ENCODE data around the gene GHR.

GHR gene

DNA sequence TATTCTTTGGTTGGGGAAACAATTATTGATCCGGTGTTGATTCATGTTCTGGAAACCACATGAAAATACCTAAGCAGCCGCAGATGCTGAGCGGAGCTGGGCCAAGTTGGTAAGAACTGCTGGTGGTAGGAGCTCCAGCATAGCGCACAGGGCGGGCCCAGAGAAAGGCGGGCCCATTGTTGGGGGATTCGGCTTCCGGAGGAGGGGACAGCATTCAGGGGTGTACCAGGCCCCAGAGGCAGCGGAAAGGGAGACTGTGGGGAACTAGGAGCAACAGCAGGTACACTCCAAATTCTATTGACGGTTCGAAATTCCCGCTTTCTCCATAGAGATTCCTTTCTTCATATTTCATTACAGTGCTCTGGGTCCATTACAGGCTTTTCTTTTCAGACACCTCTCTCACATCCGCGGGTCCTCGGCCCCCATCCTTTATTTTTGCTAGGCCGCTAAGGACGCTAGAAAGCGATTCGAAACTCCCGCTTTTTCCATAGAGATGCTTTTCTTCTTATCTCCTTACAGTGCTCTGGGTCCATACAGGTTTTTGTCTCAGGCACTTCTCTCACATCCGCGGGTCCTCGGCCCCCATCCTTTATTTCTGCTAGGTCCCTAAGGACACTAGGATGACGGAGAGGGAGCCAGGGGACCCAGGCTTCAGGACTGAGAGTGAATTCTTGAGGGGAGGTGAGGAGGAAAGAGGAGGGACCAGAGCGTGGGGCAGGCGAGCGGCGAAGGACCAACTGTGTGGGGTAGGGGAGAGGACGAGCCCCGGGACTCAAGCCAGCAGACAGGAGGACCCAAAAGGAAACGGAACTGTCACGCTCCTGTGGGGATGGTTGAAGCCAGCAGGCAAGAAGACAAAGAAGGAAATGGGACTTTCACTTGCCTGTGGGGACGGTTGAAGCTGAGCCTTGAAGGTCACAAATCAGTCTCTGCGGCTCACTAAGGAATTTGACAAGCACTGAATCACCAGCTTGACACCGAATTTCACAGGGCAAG, 333.7 kb downstream of the GHR start, which contains the start of gene CCDC152:
Gene CCDC152 (plus strand): TSS at position 213 of the 996 bp plus-strand sequence. CDS start 2,304 bp downstream, outside the sequence.
- no peaks in the 10 kb centered on the region for H3K27me3 ChIP-seq (ENCODE audit: insufficient read depth, low read length)
- H3K9me3 ChIP-seq (ENCODE audit: insufficient read depth, low read depth, low read length) = no peaks in the 10 kb centered on the region
- H3K4me1 ChIP-seq (ENCODE audit: insufficient read depth, low read length) = peaks cover 12% of the 10 kb centered on the region; the same call in 1 of the 2 replicates
- no peak within 1 kb of the TSS for H3K27ac ChIP-seq (ENCODE audit: low read depth, low read length)
- H3K4me3 ChIP-seq (ENCODE audit: low read length) = peak within 1 kb of the TSS; percentile 63
- WGBS = 89% methylated on average over 35 of the region's 35 CpGs
- no peaks in the 10 kb centered on the region for H3K36me3 ChIP-seq (ENCODE audit: insufficient read depth, low read length)
- peak within 1 kb of the TSS; percentile 43 for H3K9ac ChIP-seq (ENCODE audit: low read depth, low read length)

DNA sequence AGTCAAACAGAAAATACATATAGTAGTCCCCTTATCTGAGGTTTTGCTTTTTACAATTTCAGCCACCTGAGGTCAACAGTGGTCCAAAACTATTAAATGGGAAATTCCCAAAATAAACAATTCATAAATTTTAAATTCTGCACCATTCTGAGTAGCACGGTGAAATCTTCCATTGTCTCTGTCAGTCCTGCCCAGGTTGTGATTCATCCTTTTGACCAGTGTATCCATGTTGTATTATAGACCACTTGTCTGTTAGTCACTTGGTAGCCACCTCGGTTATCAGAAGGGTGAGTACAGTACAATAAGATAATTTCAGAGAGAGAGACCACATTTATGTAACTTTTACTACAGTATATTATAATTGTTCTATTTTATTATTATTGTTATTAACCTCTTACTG, 336.2 kb downstream of the GHR start:
- Histone ChIP-seq H3K4me3 (ENCODE audit: low read length) (no peak overlapping the region), H3K4me1 (ENCODE audit: insufficient read depth, low read length) (peaks cover 12% of the 10 kb centered on the region; the same call in 1 of the 2 replicates), H3K9me3 (ENCODE audit: insufficient read depth, low read depth, low read length) (no peaks in the 10 kb centered on the region), H3K36me3 (ENCODE audit: insufficient read depth, low read length) (0 out of 2 replicates have a peak, but pooled peaks cover 3% of the 10 kb centered on the region), H3K27me3 (ENCODE audit: insufficient read depth, low read length) (no peaks in the 10 kb centered on the region), H3K27ac (ENCODE audit: low read depth, low read length) (no peak overlapping the region), H3K9ac (ENCODE audit: low read depth, low read length) (no peak overlapping the region)
- WGBS = 96% methylated on average over 1 of the region's 2 CpGs

GRCh38 chr5:42760426-42760825, 337.2 kb downstream of the GHR start:
- H3K9ac ChIP-seq (ENCODE audit: low read depth, low read length) = no peak overlapping the region
- no peak overlapping the region for H3K27ac ChIP-seq (ENCODE audit: low read depth, low read length)
- peaks cover 12% of the 10 kb centered on the region; the same call in 1 of the 2 replicates for H3K4me1 ChIP-seq (ENCODE audit: insufficient read depth, low read length)
- H3K9me3 ChIP-seq (ENCODE audit: insufficient read depth, low read depth, low read length) = no peaks in the 10 kb centered on the region
- 0 out of 2 replicates have a peak, but pooled peaks cover 3% of the 10 kb centered on the region for H3K36me3 ChIP-seq (ENCODE audit: insufficient read depth, low read length)
- no peaks in the 10 kb centered on the region for H3K27me3 ChIP-seq (ENCODE audit: insufficient read depth, low read length)
- no peak overlapping the region for H3K4me3 ChIP-seq (ENCODE audit: low read length)
- WGBS = 98% methylated on average over 3 of the region's 4 CpGs

DNA sequence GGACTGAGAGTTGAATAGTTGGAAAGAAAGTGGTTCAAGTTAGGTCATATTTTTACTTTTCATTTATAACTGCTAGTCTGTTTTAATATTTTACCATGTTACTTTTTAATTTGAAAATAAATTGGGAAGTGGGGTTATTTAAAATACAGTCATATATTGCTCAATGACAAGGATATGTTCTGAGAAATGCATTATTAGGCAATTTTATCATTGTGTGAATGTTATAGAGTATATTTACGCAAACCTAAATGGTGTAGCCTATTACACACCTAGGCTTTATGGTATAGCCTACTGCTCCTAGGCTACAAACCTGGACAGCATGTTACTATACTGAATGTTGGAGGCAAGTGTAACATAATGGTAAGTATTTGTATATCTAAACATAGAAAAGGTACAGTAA, 338.6 kb downstream of the GHR start:
- no peaks in the 10 kb centered on the region for H3K27me3 ChIP-seq (ENCODE audit: insufficient read depth, low read length)
- 100% methylated on average over 1 of the region's 1 CpG for WGBS
- H3K4me3 ChIP-seq (ENCODE audit: low read length) = no peak overlapping the region
- H3K9ac ChIP-seq (ENCODE audit: low read depth, low read length) = no peak overlapping the region
- no peaks in the 10 kb centered on the region for H3K9me3 ChIP-seq (ENCODE audit: insufficient read depth, low read depth, low read length)
- no peak overlapping the region for H3K27ac ChIP-seq (ENCODE audit: low read depth, low read length)
- H3K4me1 ChIP-seq (ENCODE audit: insufficient read depth, low read length) = peaks cover 12% of the 10 kb centered on the region; the same call in 1 of the 2 replicates
- 0 out of 2 replicates have a peak, but pooled peaks cover 3% of the 10 kb centered on the region for H3K36me3 ChIP-seq (ENCODE audit: insufficient read depth, low read length)

GRCh38 chr5:42767491-42768105, 344.4 kb downstream of the GHR start:
- no peaks in the 10 kb centered on the region for H3K27me3 ChIP-seq (ENCODE audit: insufficient read depth, low read length)
- H3K4me3 ChIP-seq (ENCODE audit: low read length) = no peak overlapping the region
- H3K36me3 ChIP-seq (ENCODE audit: insufficient read depth, low read length) = 0 out of 2 replicates have a peak, but pooled peaks cover 3% of the 10 kb centered on the region
- H3K27ac ChIP-seq (ENCODE audit: low read depth, low read length) = no peak overlapping the region
- WGBS = 49% methylated on average over 3 of the region's 3 CpGs
- H3K9me3 ChIP-seq (ENCODE audit: insufficient read depth, low read depth, low read length) = no peaks in the 10 kb centered on the region
- no peak overlapping the region for H3K9ac ChIP-seq (ENCODE audit: low read depth, low read length)
- H3K4me1 ChIP-seq (ENCODE audit: insufficient read depth, low read length) = no peaks in the 10 kb centered on the region

DNA sequence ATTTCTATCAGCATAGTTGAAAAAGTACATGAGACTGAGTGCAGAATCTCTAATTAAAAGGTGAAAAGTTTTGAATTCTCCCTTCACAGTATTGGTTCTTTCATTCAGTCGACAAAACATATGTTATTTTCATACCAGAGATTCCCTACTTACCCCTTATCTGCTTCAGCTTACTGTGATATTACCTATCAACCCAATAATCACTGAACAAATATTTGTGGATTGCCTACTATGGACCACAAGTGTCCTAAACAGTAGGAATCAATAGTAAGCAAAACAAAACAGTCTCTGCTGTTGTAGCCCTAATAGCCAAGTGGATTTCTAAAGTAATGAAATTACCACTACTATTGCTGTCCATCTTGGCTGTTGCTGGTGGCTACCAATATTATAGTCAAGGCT, 344.9 kb downstream of the GHR start:
- H3K4me1 ChIP-seq (ENCODE audit: insufficient read depth, low read length) = no peaks in the 10 kb centered on the region
- 48% methylated on average over 1 of the region's 1 CpG for WGBS
- no peaks in the 10 kb centered on the region for H3K9me3 ChIP-seq (ENCODE audit: insufficient read depth, low read depth, low read length)
- no peak overlapping the region for H3K4me3 ChIP-seq (ENCODE audit: low read length)
- 0 out of 2 replicates have a peak, but pooled peaks cover 3% of the 10 kb centered on the region for H3K36me3 ChIP-seq (ENCODE audit: insufficient read depth, low read length)
- H3K9ac ChIP-seq (ENCODE audit: low read depth, low read length) = no peak overlapping the region
- no peaks in the 10 kb centered on the region for H3K27me3 ChIP-seq (ENCODE audit: insufficient read depth, low read length)
- H3K27ac ChIP-seq (ENCODE audit: low read depth, low read length) = no peak overlapping the region

DNA sequence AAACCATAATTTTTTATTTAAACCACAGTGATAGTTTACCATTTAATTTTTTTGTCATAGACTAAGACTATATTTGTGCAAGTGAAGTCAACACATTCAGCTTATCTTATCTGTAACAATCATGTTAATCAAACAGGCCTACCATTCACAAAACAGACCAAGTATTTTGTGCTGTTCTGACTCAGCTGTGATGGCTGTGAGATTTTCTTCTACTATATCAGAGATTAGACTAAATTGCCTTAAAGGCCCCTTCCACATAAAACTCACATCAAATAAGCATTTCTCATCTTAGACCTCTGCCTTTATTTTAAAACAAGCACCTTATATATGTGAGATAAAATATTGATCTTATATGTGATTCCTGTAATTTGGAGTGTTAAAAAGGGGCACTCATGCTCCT, 346.8 kb downstream of the GHR start:
- H3K9me3 ChIP-seq (ENCODE audit: insufficient read depth, low read depth, low read length) = no peaks in the 10 kb centered on the region
- no peaks in the 10 kb centered on the region for H3K27me3 ChIP-seq (ENCODE audit: insufficient read depth, low read length)
- no peak overlapping the region for H3K27ac ChIP-seq (ENCODE audit: low read depth, low read length)
- no peak overlapping the region for H3K9ac ChIP-seq (ENCODE audit: low read depth, low read length)
- H3K4me3 ChIP-seq (ENCODE audit: low read length) = no peak overlapping the region
- H3K4me1 ChIP-seq (ENCODE audit: insufficient read depth, low read length) = no peaks in the 10 kb centered on the region
- H3K36me3 ChIP-seq (ENCODE audit: insufficient read depth, low read length) = no peaks in the 10 kb centered on the region
